GM12878 (cell line): ENCODE data around the gene SIK2. TPM values are rescaled to one million over a fixed set of nuclear protein-coding genes. Genes with fewer than 3 reads are reported as not detected.

Experiments used
- ATF7 ChIP-seq: fragments of 450-650 bp; IDR thresholded peaks from 2 replicates; pipeline ENCODE4 v1.6.1; 2016; ENCODE audit warnings: low read depth, mild to moderate bottlenecking
- BHLHE40 ChIP-seq, 2 experiments: fragments of 450-650 bp in 1 of 2; IDR thresholded peaks; 2 replicates each; pipeline ENCODE4 v1.6.1; 2011 to 2017; ENCODE audit warnings: low read depth in 2 of 2, borderline replicate concordance in 1 of 2, improper control_type of control experiment in 1 of 2, low read length in 1 of 2, mild to moderate bottlenecking in 1 of 2
- CEBPB ChIP-seq, 2 experiments: fragments of 150-350 bp in 1 of 2; IDR thresholded peaks; 2 replicates each; pipeline ENCODE4 v1.6.1; 2012 to 2014; ENCODE audit warnings: low read depth in 2 of 2, low read length in 2 of 2, borderline replicate concordance in 1 of 2, inconsistent platforms in 1 of 2
- CEBPZ ChIP-seq: fragments of 150-350 bp; IDR thresholded peaks from 2 replicates; pipeline ENCODE4 v1.6.1; 2016; ENCODE audit warnings: low read depth, low read length
- CHD1 ChIP-seq: IDR thresholded peaks from 2 replicates; pipeline ENCODE4 v1.6.1; 2012; ENCODE audit warnings: low read depth, low read length, improper control_type of control experiment
- E2F4 ChIP-seq: IDR thresholded peaks from 2 replicates; pipeline ENCODE4 v1.6.1; 2012; ENCODE audit warnings: low read depth, low read length, improper control_type of control experiment
- FOXK2 ChIP-seq: fragments of 450-650 bp; IDR thresholded peaks from 2 replicates; pipeline ENCODE4 v1.6.1; 2017; ENCODE audit warnings: mild to moderate bottlenecking, moderate library complexity
- FOXM1 ChIP-seq: IDR thresholded peaks from 2 replicates; pipeline ENCODE4 v1.6.1; 2012; ENCODE audit warnings: low read depth, mild to moderate bottlenecking, inconsistent platforms, low read length, moderate library complexity
- IRF5 ChIP-seq: fragments of 450-650 bp; IDR thresholded peaks from 2 replicates; pipeline ENCODE4 v1.6.1; 2017; ENCODE audit warnings: borderline replicate concordance
- KAT2A ChIP-seq: conservative IDR thresholded peaks from 2 replicates; pipeline ENCODE4 v1.6.1; 2011; ENCODE audit warnings: low read depth, low read length; ENCODE audit not compliant: control insufficient read depth
- MXI1 ChIP-seq: fragments of 150-350 bp; IDR thresholded peaks from 2 replicates; pipeline ENCODE4 v1.6.1; 2011; ENCODE audit warnings: low read depth, mild to moderate bottlenecking, inconsistent platforms, low read length, improper control_type of control experiment
- NFYB ChIP-seq: IDR thresholded peaks from 2 replicates; pipeline ENCODE4 v1.6.1; 2011; ENCODE audit warnings: low read depth, mild to moderate bottlenecking, low read length, improper control_type of control experiment, moderate library complexity; ENCODE audit not compliant: insufficient read depth
- SIN3A ChIP-seq: IDR thresholded peaks from 2 replicates; pipeline ENCODE4 v1.6.1; 2012; ENCODE audit warnings: low read depth, low read length, improper control_type of control experiment
- SIX5 ChIP-seq: IDR thresholded peaks from 2 replicates; pipeline ENCODE4 v1.6.1; 2011; ENCODE audit warnings: mild to moderate bottlenecking, low read depth, low read length, moderate library complexity; ENCODE audit not compliant: severe bottlenecking
- SREBF1 ChIP-seq: IDR thresholded peaks from 2 replicates; pipeline ENCODE4 v1.6.1; 2012; ENCODE audit warnings: mild to moderate bottlenecking, low read length
- ZNF274 ChIP-seq: IDR thresholded peaks from one replicate; pipeline ENCODE4 v1.8.0; 2011; ENCODE audit not compliant: insufficient read length, insufficient read depth
- ZNF687 ChIP-seq: fragments of 450-650 bp; IDR thresholded peaks from 2 replicates; pipeline ENCODE4 v1.6.1; 2017; ENCODE audit warnings: mild to moderate bottlenecking, moderate library complexity
- polyA plus RNA-seq, 11 experiments: library from polyadenylated mRNA; depleted of rRNA in 4 of 11; unstranded in 6 of 11; stranded (reverse) in 5 of 11; fragments of >200 nt; fragmentation: Nextera tagmentation in 4 of 11; fragmentation: Illumina TruSeq in 1 of 11; extraction: Ambion mirVana in 4 of 11; extraction: Trizol in 1 of 11; gene quantifications; 1 replicate in 1 of 11; 2 replicates in 10 of 11; pipeline versions ENCODE4 v1.2.1 to v1.2.3, GENCODE V29; 2011 to 2016; ENCODE audit warnings: inconsistent platforms in 2 of 11, missing spikeins in 2 of 11, low read depth in 1 of 11
- total RNA-seq, 4 experiments: library from RNA; depleted of rRNA in 3 of 4; stranded (reverse); fragments of >200 nt in 3 of 4; fragmentation: Illumina TruSeq in 1 of 4; extraction: Trizol in 1 of 4; gene quantifications; 2 replicates each; pipeline versions ENCODE4 v1.2.1 to v1.2.3, GENCODE V29; 2013 to 2021

Gene SIK2
- total and polyA plus RNA-seq, 10 of the 15 experiments (the other 5 are each of a cell fraction or from before 2014, with no cell fraction given), result 0.97 to 14.2 (median 4.5) TPM

- TF ChIP-seq SIX5 (no peak), MXI1 (0 out of 2 replicates have a peak, but pooled peaks have one; percentile 50), ATF7 (no peak), CEBPZ (no peak), IRF5 (no peak), KAT2A (no peak), BHLHE40 (IDR thresholded peaks at IDR 0.05; ENCODE audit: borderline replicate concordance in 1 of 2, low read depth in 2 of 2, low read length in 1 of 2) (peak; percentile 62 to 86; a peak in 3 of 4 replicates), FOXK2 (no peak), ZNF274 (no peak), FOXM1 (no peak), E2F4 (no peak), NFYB (no peak), ZNF687 (0 out of 2 replicates have a peak, but pooled peaks have one; percentile 9), SREBF1 (no peak), SIN3A (peak; percentile 59; the same call in 1 of the 2 replicates), CHD1 (no peak), CEBPB (IDR thresholded peaks at IDR 0.05; ENCODE audit: borderline replicate concordance in 1 of 2, low read depth in 2 of 2, low read length in 2 of 2) (0 out of 4 replicates have a peak, but pooled peaks of 1 of the 2 experiments have one; percentile 15)
These were observed at the start of gene SIK2 (continued) for GRCh38 chr11:111601979-111602864.
